AG08395 (cell line): ENCODE data around the gene CTBP1.

Experiments used
- DNase-seq: peaks from one replicate; pipeline ENCODE4 v3.0.0; 2012; ENCODE audit warnings: mixed read lengths, low spot score

Gene CTBP1

GRCh38 chr4:1249731-1250526 is 999 bp upstream of the CTBP1 start:
- DNase-seq: peak; percentile 65

GRCh38 chr4:1249148-1249730 is 309 bp upstream of the CTBP1 start:
- peak; percentile 90 for DNase-seq

GRCh38 chr4:1247864-1248244 is 1.1 kb downstream of the CTBP1 start:
- DNase-seq: no peak

GRCh38 chr4:1246901-1247863 is 1.7 kb downstream of the CTBP1 start:
- DNase-seq: no peak

- DNase-seq: no peak
Observed at GRCh38 chr4:1246111-1246881, 2.6 kb downstream of the CTBP1 start.

GRCh38 chr4:1245481-1246051 is 3.4 kb downstream of the CTBP1 start:
- DNase-seq: no peak

- no peak for DNase-seq
Observed at GRCh38 chr4:1244978-1245471, 3.9 kb downstream of the CTBP1 start.

- DNase-seq: peak; percentile 53
Observed at GRCh38 chr4:1244081-1244977, 4.6 kb downstream of the CTBP1 start.

GRCh38 chr4:1243451-1244080 is 5.4 kb downstream of the CTBP1 start:
- DNase-seq: no peak

GRCh38 chr4:1242506-1243450 is 6.2 kb downstream of the CTBP1 start:
- no peak for DNase-seq

- DNase-seq: no peak
Observed at GRCh38 chr4:1241936-1242505, 6.9 kb downstream of the CTBP1 start.

GRCh38 chr4:1241466-1241935 is 7.4 kb downstream of the CTBP1 start:
- no peak for DNase-seq

- DNase-seq: no peak
Observed at GRCh38 chr4:1240721-1241465, 8.0 kb downstream of the CTBP1 start.

- no peak for DNase-seq
Observed at GRCh38 chr4:1239950-1240307, 9.0 kb downstream of the CTBP1 start.

GRCh38 chr4:1239141-1239949 is 9.6 kb downstream of the CTBP1 start:
- no peak for DNase-seq

- DNase-seq: no peak
Observed at GRCh38 chr4:1238676-1239000, 10.3 kb downstream of the CTBP1 start.
